Activated CD4-positive, alpha-beta T cell treated with anti-CD3 and anti-CD28 coated beads for 36 hours (primary cell): ENCODE results near the gene NAP1L4. TPM values are rescaled to one million over a fixed set of nuclear protein-coding genes. Genes with fewer than 3 reads are reported as not detected.

Experiments
- ATAC-seq: fragments of 200-7000 bp; cut with Tn5 transposase; one replicate; pipeline ENCODE4 v1.10.0; 2021; ENCODE audit warnings: mild to moderate bottlenecking, moderate library complexity
- CTCF ChIA-PET: fragments of 350-600 bp; sonication (Branson Sonifier 250); formaldehyde crosslinking; loops from one replicate; lab custom pipeline; 2021; ENCODE audit warnings: antibody characterized with exemption; lab: Charles Lee
- POLR2A ChIA-PET: fragments of 350-600 bp; sonication (Branson Sonifier 250); formaldehyde crosslinking; loops from one replicate; lab custom pipeline; 2021; ENCODE audit warnings: antibody characterized with exemption, inconsistent platforms; lab: Charles Lee
- DNase-seq: peaks from one replicate; pipeline ENCODE4 v3.0.0-alpha.2; 2020
- H3K27ac Mint-ChIP-seq: one replicate; pipeline ENCODE4 v1.8.0; 2021; ENCODE audit warnings: mixed read lengths
- H3K27me3 Mint-ChIP-seq: one replicate; pipeline ENCODE4 v1.8.0; 2021; ENCODE audit warnings: mixed read lengths
- H3K36me3 Mint-ChIP-seq: one replicate; pipeline ENCODE4 v1.8.0; 2021; ENCODE audit warnings: low read depth, mixed read lengths
- H3K4me1 Mint-ChIP-seq: one replicate; pipeline ENCODE4 v1.8.0; 2021; ENCODE audit warnings: mixed read lengths
- H3K4me3 Mint-ChIP-seq: one replicate; pipeline ENCODE4 v1.8.0; 2021; ENCODE audit warnings: mild to moderate bottlenecking, moderate library complexity, mixed read lengths
- H3K9me3 Mint-ChIP-seq: one replicate; pipeline ENCODE4 v1.8.0; 2021; ENCODE audit warnings: low read depth, mixed read lengths
- intact Hi-C, 2 experiments: fragments of 100-400 bp; cut with DNase I in 1 of 2; cut with micrococcal nuclease in 1 of 2; formaldehyde crosslinking; loops; one replicate each; pipeline versions ENCODE4 v1.14.2 to v1.15.1; 2022 to 2024; cut with DNase I, micrococcal nuclease
- total RNA-seq, 2 experiments: library from RNA; stranded (reverse); gene quantifications; one replicate each; pipeline ENCODE4 v1.2.3, GENCODE V29; 2021

Gene NAP1L4
- total RNA-seq, 2 experiments from 2014 or later, result 241 to 246 TPM

GRCh38 chr11:3010521-3011275, 18.6 kb upstream of the NAP1L4 start:
- ATAC-seq, result peak; percentile 11
- intact Hi-C loops, result no loop called here
- Mint-ChIP-seq H3K27ac (no peak overlapping the region), H3K4me3 (no peak overlapping the region), H3K36me3 (peaks cover 54% of the 10 kb centered on the region), H3K9me3 (no peaks in the 10 kb centered on the region), H3K27me3 (no peaks in the 10 kb centered on the region), H3K4me1 (peaks cover 25% of the 10 kb centered on the region)
- ChIA-PET POLR2A (no interaction called here), CTCF (no interaction called here)
- no peak for DNase-seq

- H3K27ac Mint-ChIP-seq, result no peak overlapping the region
- CTCF ChIA-PET, result no interaction called here
Observed at GRCh38 chr11:3010004-3010403, 17.9 kb upstream of the NAP1L4 start.

GRCh38 chr11:3009481-3009880, 17.4 kb upstream of the NAP1L4 start:
- CTCF ChIA-PET, result no interaction called here
- no peaks in the 10 kb centered on the region for H3K9me3 Mint-ChIP-seq
- DNase-seq (no peak), ATAC-seq (no peak)
- H3K4me3 Mint-ChIP-seq, result no peak overlapping the region
- POLR2A ChIA-PET, result no interaction called here
- peak overlapping the region; percentile 49 for H3K27ac Mint-ChIP-seq
- H3K36me3 Mint-ChIP-seq, result peaks cover 47% of the 10 kb centered on the region
- H3K27me3 Mint-ChIP-seq, result no peaks in the 10 kb centered on the region
- peaks cover 13% of the 10 kb centered on the region for H3K4me1 Mint-ChIP-seq
- intact Hi-C loops, result no loop called here

More at GRCh38 chr11:3010004-3010403, 17.9 kb upstream of the NAP1L4 start:
- peaks cover 51% of the 10 kb centered on the region for H3K36me3 Mint-ChIP-seq
- no peaks in the 10 kb centered on the region for H3K9me3 Mint-ChIP-seq
- POLR2A ChIA-PET, result no interaction called here
- no peaks in the 10 kb centered on the region for H3K27me3 Mint-ChIP-seq
- no peak for DNase-seq
- H3K4me3 Mint-ChIP-seq, result no peak overlapping the region
- ATAC-seq, result no peak
- peaks cover 18% of the 10 kb centered on the region for H3K4me1 Mint-ChIP-seq
- intact Hi-C loops, result no loop called here

GRCh38 chr11:3008746-3009336, 16.7 kb upstream of the NAP1L4 start:
- ATAC-seq, result no peak
- intact Hi-C loops, result no loop called here
- POLR2A ChIA-PET, result no interaction called here
- H3K27ac Mint-ChIP-seq, result peak overlapping the region; percentile 49
- CTCF ChIA-PET, result interaction anchor here (0.6 kb wide), 1 partner anchor 33 kb away, joined by 3 read pairs; no protein-coding TSS in a partner anchor
- no peaks in the 10 kb centered on the region for H3K27me3 Mint-ChIP-seq
- H3K4me1 Mint-ChIP-seq, result peaks cover 6% of the 10 kb centered on the region
- peaks cover 53% of the 10 kb centered on the region for H3K36me3 Mint-ChIP-seq
- DNase-seq, result no peak
- H3K4me3 Mint-ChIP-seq, result no peak overlapping the region
- no peaks in the 10 kb centered on the region for H3K9me3 Mint-ChIP-seq

- H3K27me3 Mint-ChIP-seq, result no peaks in the 10 kb centered on the region
- ChIA-PET CTCF (interaction anchor here (1.1 kb wide), 1 partner anchor 16 kb away, joined by 3 read pairs; the partner anchor contains the start of gene NAP1L4), POLR2A (interaction anchor here (1.5 kb wide), 1 partner anchor 15 kb away, joined by 4 read pairs; the partner anchor contains the start of gene NAP1L4)
- ATAC-seq (no peak), DNase-seq (no peak)
- no peak overlapping the region for H3K27ac Mint-ChIP-seq
- no peak overlapping the region for H3K4me3 Mint-ChIP-seq
- H3K36me3 Mint-ChIP-seq, result peaks cover 62% of the 10 kb centered on the region
- H3K9me3 Mint-ChIP-seq, result no peaks in the 10 kb centered on the region
- peaks cover 3% of the 10 kb centered on the region for H3K4me1 Mint-ChIP-seq
- intact Hi-C loops, result no loop called here
Observed at GRCh38 chr11:3007404-3008010, 15.4 kb upstream of the NAP1L4 start.

GRCh38 chr11:3006505-3007260, 14.6 kb upstream of the NAP1L4 start:
- Mint-ChIP-seq H3K4me1 (peaks cover 3% of the 10 kb centered on the region), H3K27me3 (no peaks in the 10 kb centered on the region), H3K36me3 (peaks cover 65% of the 10 kb centered on the region), H3K9me3 (no peaks in the 10 kb centered on the region), H3K4me3 (no peak overlapping the region), H3K27ac (no peak overlapping the region)
- DNase-seq (no peak), ATAC-seq (peak; percentile 30)
- ChIA-PET CTCF (interaction anchor here (1.1 kb wide), 1 partner anchor 15 kb away, joined by 3 read pairs; the partner anchor contains the start of gene NAP1L4), POLR2A (interaction anchor here (1.5 kb wide), 1 partner anchor 15 kb away, joined by 4 read pairs; the partner anchor contains the start of gene NAP1L4)
- intact Hi-C loops, result no loop called here

GRCh38 chr11:3004481-3004880, 12.4 kb upstream of the NAP1L4 start:
- no peak for DNase-seq
- Mint-ChIP-seq H3K4me3 (no peak overlapping the region), H3K9me3 (no peaks in the 10 kb centered on the region), H3K4me1 (no peaks in the 10 kb centered on the region), H3K27me3 (no peaks in the 10 kb centered on the region), H3K36me3 (peaks cover 60% of the 10 kb centered on the region), H3K27ac (no peak overlapping the region)
- ChIA-PET POLR2A (no interaction called here), CTCF (no interaction called here)
- intact Hi-C loops, result no loop called here
- no peak for ATAC-seq

GRCh38 chr11:3003396-3004231, 11.5 kb upstream of the NAP1L4 start:
- Mint-ChIP-seq H3K4me3 (no peak overlapping the region), H3K27me3 (no peaks in the 10 kb centered on the region), H3K27ac (no peak overlapping the region), H3K9me3 (no peaks in the 10 kb centered on the region), H3K36me3 (peaks cover 53% of the 10 kb centered on the region), H3K4me1 (no peaks in the 10 kb centered on the region)
- ChIA-PET POLR2A (no interaction called here), CTCF (no interaction called here)
- DNase-seq (no peak), ATAC-seq (no peak)
- intact Hi-C loops, result no loop called here

GRCh38 chr11:3002871-3003270, 10.7 kb upstream of the NAP1L4 start:
- Mint-ChIP-seq H3K27ac (peak overlapping the region; percentile 1), H3K4me3 (no peak overlapping the region), H3K9me3 (no peaks in the 10 kb centered on the region), H3K27me3 (no peaks in the 10 kb centered on the region), H3K36me3 (peaks cover 49% of the 10 kb centered on the region), H3K4me1 (no peaks in the 10 kb centered on the region)
- ChIA-PET CTCF (no interaction called here), POLR2A (no interaction called here)
- no peak for ATAC-seq
- DNase-seq, result no peak
- intact Hi-C loops, result no loop called here

GRCh38 chr11:3002351-3002861, 10.3 kb upstream of the NAP1L4 start:
- no peak for ATAC-seq
- H3K4me3 Mint-ChIP-seq, result no peak overlapping the region
- ChIA-PET CTCF (interaction anchor here (1.1 kb wide), 1 partner anchor 89 kb away, joined by 4 read pairs; no protein-coding TSS in a partner anchor), POLR2A (no interaction called here)
- H3K4me1 Mint-ChIP-seq, result no peaks in the 10 kb centered on the region
- H3K36me3 Mint-ChIP-seq, result peaks cover 46% of the 10 kb centered on the region
- H3K27me3 Mint-ChIP-seq, result no peaks in the 10 kb centered on the region
- peak overlapping the region; percentile 1 for H3K27ac Mint-ChIP-seq
- no peaks in the 10 kb centered on the region for H3K9me3 Mint-ChIP-seq
- DNase-seq, result no peak
- intact Hi-C loops, result no loop called here
